Measurements from ENCODE around the gene CFAP161. TPM values are rescaled to one million over a fixed set of nuclear protein-coding genes. Genes with fewer than 3 reads are reported as not detected.

CFAP161 gene
- total RNA-seq, 2 experiments from 2014 or later, result not detected

- intact Hi-C loops (cut with micrococcal nuclease), result loop anchor here (5.0 kb wide), 1 partner anchor 221 kb away; no protein-coding TSS in a partner anchor
- Mint-ChIP-seq H3K4me1 (ENCODE audit: low read depth) (no peaks in the 10 kb centered on the region), H3K27ac (no peak overlapping the region), H3K27me3 (peaks cover 11% of the 10 kb centered on the region), H3K9me3 (no peaks in the 10 kb centered on the region), H3K4me3 (no peak overlapping the region), H3K36me3 (no peaks in the 10 kb centered on the region)
- CTCF ChIA-PET, result no interaction called here
- POLR2A ChIA-PET, result no interaction called here
- DNase-seq, result no peak
Observed at GRCh38 chr15:81190922-81191507, 56.9 kb downstream of the CFAP161 start.

- no peaks in the 10 kb centered on the region for H3K4me1 Mint-ChIP-seq (ENCODE audit: low read depth)
- H3K27me3 Mint-ChIP-seq, result peaks cover 11% of the 10 kb centered on the region
- POLR2A ChIA-PET, result no interaction called here
- H3K4me3 Mint-ChIP-seq, result no peak overlapping the region
- H3K36me3 Mint-ChIP-seq, result no peaks in the 10 kb centered on the region
- no peak for DNase-seq
- intact Hi-C loops (cut with micrococcal nuclease), result loop anchor here (5.0 kb wide), 1 partner anchor 221 kb away; no protein-coding TSS in a partner anchor
- no peak overlapping the region for H3K27ac Mint-ChIP-seq
- CTCF ChIA-PET, result interaction anchor here (1.1 kb wide), 1 partner anchor 74 kb away, joined by 3 read pairs; no protein-coding TSS in a partner anchor
- no peaks in the 10 kb centered on the region for H3K9me3 Mint-ChIP-seq
Observed at GRCh38 chr15:81191701-81192100, 57.6 kb downstream of the CFAP161 start.

- DNase-seq, result no peak
- Mint-ChIP-seq H3K27ac (no peak overlapping the region), H3K27me3 (peaks cover 10% of the 10 kb centered on the region), H3K4me3 (no peak overlapping the region), H3K4me1 (ENCODE audit: low read depth) (no peaks in the 10 kb centered on the region), H3K36me3 (no peaks in the 10 kb centered on the region), H3K9me3 (no peaks in the 10 kb centered on the region)
- intact Hi-C loops (cut with micrococcal nuclease), result loop anchor here (5.0 kb wide), 1 partner anchor 218 kb away; no protein-coding TSS in a partner anchor
- CTCF ChIA-PET, result interaction anchor here (1.0 kb wide), 1 partner anchor 71 kb away, joined by 3 read pairs; no protein-coding TSS in a partner anchor
- POLR2A ChIA-PET, result no interaction called here
Observed at GRCh38 chr15:81194723-81195122, 60.7 kb downstream of the CFAP161 start.

- Mint-ChIP-seq H3K4me1 (ENCODE audit: low read depth) (no peaks in the 10 kb centered on the region), H3K4me3 (no peak overlapping the region), H3K36me3 (no peaks in the 10 kb centered on the region), H3K9me3 (no peaks in the 10 kb centered on the region), H3K27me3 (peaks cover 10% of the 10 kb centered on the region), H3K27ac (no peak overlapping the region)
- no peak for DNase-seq
- ChIA-PET CTCF (no interaction called here), POLR2A (no interaction called here)
- intact Hi-C loops (cut with micrococcal nuclease), result no loop called here
Observed at GRCh38 chr15:81195339-81195864, 61.3 kb downstream of the CFAP161 start.

- intact Hi-C loops (cut with micrococcal nuclease), result no loop called here
- no peak for DNase-seq
- H3K27me3 Mint-ChIP-seq, result peaks cover 10% of the 10 kb centered on the region
- no peaks in the 10 kb centered on the region for H3K36me3 Mint-ChIP-seq
- no peaks in the 10 kb centered on the region for H3K4me1 Mint-ChIP-seq (ENCODE audit: low read depth)
- no peak within 1 kb of the TSS for H3K27ac Mint-ChIP-seq
- H3K9me3 Mint-ChIP-seq, result no peaks in the 10 kb centered on the region
- ChIA-PET POLR2A (no interaction called here), CTCF (no interaction called here)
- H3K4me3 Mint-ChIP-seq, result no peak within 1 kb of the TSS
Observed at GRCh38 chr15:81196576-81197254, 62.6 kb downstream of the CFAP161 start, which contains the start of gene IL16. IL16 (plus strand) TSS chr15:81196879; CDS start chr15:81225400, 28,521 bp downstream.

- H3K36me3 Mint-ChIP-seq, result no peaks in the 10 kb centered on the region
- no peaks in the 10 kb centered on the region for H3K9me3 Mint-ChIP-seq
- H3K27me3 Mint-ChIP-seq, result peaks cover 8% of the 10 kb centered on the region
- DNase-seq, result no peak
- ChIA-PET CTCF (no interaction called here), POLR2A (no interaction called here)
- no peaks in the 10 kb centered on the region for H3K4me1 Mint-ChIP-seq (ENCODE audit: low read depth)
- H3K4me3 Mint-ChIP-seq, result no peak overlapping the region
- H3K27ac Mint-ChIP-seq, result no peak overlapping the region
- intact Hi-C loops (cut with micrococcal nuclease), result no loop called here
Observed at GRCh38 chr15:81197255-81197630, 63.2 kb downstream of the CFAP161 start.

GRCh38 chr15:81197688-81198281, 63.7 kb downstream of the CFAP161 start:
- intact Hi-C loops (cut with micrococcal nuclease), result no loop called here
- Mint-ChIP-seq H3K4me3 (no peak overlapping the region), H3K36me3 (no peaks in the 10 kb centered on the region), H3K4me1 (ENCODE audit: low read depth) (no peaks in the 10 kb centered on the region), H3K27me3 (peaks cover 6% of the 10 kb centered on the region), H3K27ac (no peak overlapping the region), H3K9me3 (no peaks in the 10 kb centered on the region)
- DNase-seq, result no peak
- ChIA-PET POLR2A (no interaction called here), CTCF (no interaction called here)

Other genes starting within 250 kb of the CFAP161 start
- gene MESD, start 144.5 kb upstream of the CFAP161 start, total RNA-seq, result 10 to 100 TPM; 20.0 to 20.5 TPM
- gene TLNRD1, start 133.3 kb upstream of the CFAP161 start, total RNA-seq, result 10 to 100 TPM; 23.5 to 25.4 TPM
- gene IL16, start 62.6 kb downstream of the CFAP161 start, total RNA-seq, result 10 to 100 TPM; 58.8 to 63.1 TPM
- 1 to 10 TPM; 7.3 to 9.1 TPM for gene STARD5, start 189.9 kb downstream of the CFAP161 start, total RNA-seq
- not detected for gene TMC3, start 239.9 kb downstream of the CFAP161 start, total RNA-seq

Data from activated CD4-positive, alpha-beta memory T cell treated with anti-CD3 and anti-CD28 coated beads for 36 hours (primary cell).